HEK293 (cell line): ENCODE measurements around the gene SAMD4A.

Source experiments
- AEBP2 ChIP-seq: fragments of 450-650 bp; formaldehyde crosslinking; IDR thresholded peaks from 2 replicates; pipeline ENCODE4 v1.5.1; 2016; ENCODE audit warnings: missing biosample characterization, missing genetic modification characterization, borderline replicate concordance
- IKZF3 ChIP-seq: fragments of 450-650 bp; IDR thresholded peaks from 2 replicates; pipeline ENCODE4 v1.5.0; 2018; ENCODE audit warnings: missing biosample characterization, mild to moderate bottlenecking, missing genetic modification characterization, moderate library complexity
- KLF10 ChIP-seq: fragments of 450-650 bp; IDR thresholded peaks from 2 replicates; pipeline ENCODE4 v1.5.1; 2018; ENCODE audit warnings: missing biosample characterization, mild to moderate bottlenecking, missing genetic modification characterization
- SETDB1 ChIP-seq: IDR thresholded peaks from one replicate; pipeline ENCODE4 v1.6.1; 2017; ENCODE audit warnings: mild to moderate bottlenecking, low read length, moderate library complexity, mixed read lengths; ENCODE audit not compliant: insufficient read length
- TCF7L2 ChIP-seq: IDR thresholded peaks from 2 replicates; pipeline ENCODE4 v1.6.1; 2011; ENCODE audit warnings: low read depth, mild to moderate bottlenecking, inconsistent platforms, low read length, moderate library complexity, borderline replicate concordance
- TRIM28 ChIP-seq: IDR thresholded peaks from 2 replicates; pipeline ENCODE4 v1.6.1; 2011; ENCODE audit warnings: low read length, control low read depth, borderline replicate concordance
- ZFHX2 ChIP-seq: fragments of 450-650 bp; formaldehyde crosslinking; conservative IDR thresholded peaks from 2 replicates; pipeline ENCODE4 v1.5.1; 2016; ENCODE audit warnings: missing biosample characterization, missing genetic modification characterization
- ZNF488 ChIP-seq: fragments of 450-650 bp; formaldehyde crosslinking; IDR thresholded peaks from 2 replicates; pipeline ENCODE4 v1.5.1; 2016; ENCODE audit warnings: missing biosample characterization, missing genetic modification characterization
- ZNF501 ChIP-seq: fragments of 450-650 bp; formaldehyde crosslinking; IDR thresholded peaks from 2 replicates; pipeline ENCODE4 v1.5.1; 2016; ENCODE audit warnings: missing biosample characterization, missing genetic modification characterization
- ZNF510 ChIP-seq: fragments of 450-650 bp; formaldehyde crosslinking; IDR thresholded peaks from 2 replicates; pipeline ENCODE4 v1.5.1; 2018; ENCODE audit warnings: mild to moderate bottlenecking, missing genetic modification characterization, missing biosample characterization; ENCODE audit not compliant: insufficient replicate concordance
- ZNF544 ChIP-seq: fragments of 450-650 bp; formaldehyde crosslinking; IDR thresholded peaks from 2 replicates; pipeline ENCODE4 v1.5.0; 2017; ENCODE audit warnings: missing biosample characterization, missing genetic modification characterization
- ZNF560 ChIP-seq: fragments of 450-650 bp; formaldehyde crosslinking; IDR thresholded peaks from 2 replicates; pipeline ENCODE4 v1.5.1; 2017; ENCODE audit warnings: missing biosample characterization, missing genetic modification characterization, borderline replicate concordance
- ZNF623 ChIP-seq: fragments of 450-650 bp; formaldehyde crosslinking; IDR thresholded peaks from 2 replicates; pipeline ENCODE4 v1.5.1; 2016; ENCODE audit warnings: missing biosample characterization, missing genetic modification characterization
- ZNF629 ChIP-seq: fragments of 450-650 bp; formaldehyde crosslinking; IDR thresholded peaks from 2 replicates; pipeline ENCODE4 v1.5.1; 2017; ENCODE audit warnings: missing biosample characterization, missing genetic modification characterization
- ZNF701 ChIP-seq: fragments of 450-650 bp; formaldehyde crosslinking; IDR thresholded peaks from 2 replicates; pipeline ENCODE4 v1.5.1; 2016; ENCODE audit warnings: missing biosample characterization, missing genetic modification characterization
- TF ChIP-seq, protein P1 (sequence below): fragments of 450-650 bp; formaldehyde crosslinking; IDR thresholded peaks from 2 replicates; pipeline ENCODE4 v1.5.1; 2016; ENCODE audit warnings: missing biosample characterization, missing genetic modification characterization
- TF ChIP-seq, protein P2 (sequence below): fragments of 450-650 bp; formaldehyde crosslinking; IDR thresholded peaks from 2 replicates; pipeline ENCODE4 v1.5.1; 2016; ENCODE audit warnings: missing biosample characterization, missing genetic modification characterization
- TF ChIP-seq, protein P3 (sequence below): fragments of 450-650 bp; formaldehyde crosslinking; IDR thresholded peaks from 2 replicates; pipeline ENCODE4 v1.5.1; 2016; ENCODE audit warnings: missing biosample characterization, missing genetic modification characterization
- TF ChIP-seq, protein P4 (sequence below): fragments of 450-650 bp; formaldehyde crosslinking; IDR thresholded peaks from 2 replicates; pipeline ENCODE4 v1.5.1; 2016; ENCODE audit warnings: missing biosample characterization, missing genetic modification characterization
- TF ChIP-seq, protein P5 (sequence below): fragments of 450-650 bp; formaldehyde crosslinking; optimal IDR thresholded peaks from 2 replicates; pipeline ENCODE3; 2016; ENCODE audit warnings: missing biosample characterization, mild to moderate bottlenecking, missing genetic modification characterization
- TF ChIP-seq, protein P6 (sequence below): IDR thresholded peaks from 2 replicates; pipeline ENCODE4 v1.6.1; 2011; ENCODE audit warnings: mild to moderate bottlenecking, low read depth, low read length, borderline replicate concordance
- TF ChIP-seq, protein P7 (sequence below): fragments of 450-650 bp; formaldehyde crosslinking; IDR thresholded peaks from 2 replicates; pipeline ENCODE4 v1.5.1; 2017; ENCODE audit warnings: missing biosample characterization, missing genetic modification characterization

The SAMD4A gene

DNA sequence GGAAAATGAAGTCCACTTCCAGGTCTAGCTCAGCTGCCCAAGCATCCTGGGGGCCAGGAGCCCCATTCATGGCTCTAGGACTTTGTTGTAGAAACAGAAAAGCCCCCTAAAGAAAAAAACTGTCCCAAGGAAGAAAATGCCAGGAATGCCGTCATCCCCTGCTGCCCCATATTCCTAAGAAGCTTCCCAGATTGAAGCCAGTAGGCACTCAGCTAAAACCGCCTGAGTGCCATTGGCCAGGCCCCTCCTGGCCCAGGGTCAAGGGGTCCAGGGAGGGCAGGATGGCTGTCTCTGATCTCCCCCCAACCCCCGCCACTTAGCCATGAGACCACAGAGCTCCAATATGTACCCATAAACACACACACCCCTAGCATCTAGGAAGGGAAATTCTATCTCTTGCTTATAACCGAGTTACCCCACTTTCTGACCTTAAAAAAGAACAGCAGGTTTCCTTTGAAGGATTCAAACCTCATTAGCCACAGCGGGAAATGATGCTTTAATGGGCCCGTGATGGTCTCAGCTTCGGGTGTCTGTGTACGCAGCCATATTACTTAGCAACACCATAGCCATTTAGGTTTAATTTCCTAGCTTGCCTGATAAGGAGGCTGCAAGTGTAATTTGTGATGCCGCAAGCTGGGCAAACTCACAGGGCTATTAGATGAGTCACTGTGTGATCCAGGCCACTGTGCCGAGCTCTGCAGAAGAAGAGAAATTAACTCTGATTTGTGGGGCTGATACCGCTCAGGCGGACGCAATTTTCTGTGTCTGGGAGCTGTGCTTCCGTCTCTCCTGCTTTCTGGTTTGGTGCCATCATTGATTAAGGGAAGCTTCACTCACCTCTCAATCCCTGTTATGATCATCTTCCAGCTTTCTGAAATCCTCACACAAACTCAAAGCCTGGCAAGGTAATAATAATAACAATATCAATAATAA, 251.5 kb downstream of the SAMD4A start (continued):
- TF ChIP-seq, protein P1, sequence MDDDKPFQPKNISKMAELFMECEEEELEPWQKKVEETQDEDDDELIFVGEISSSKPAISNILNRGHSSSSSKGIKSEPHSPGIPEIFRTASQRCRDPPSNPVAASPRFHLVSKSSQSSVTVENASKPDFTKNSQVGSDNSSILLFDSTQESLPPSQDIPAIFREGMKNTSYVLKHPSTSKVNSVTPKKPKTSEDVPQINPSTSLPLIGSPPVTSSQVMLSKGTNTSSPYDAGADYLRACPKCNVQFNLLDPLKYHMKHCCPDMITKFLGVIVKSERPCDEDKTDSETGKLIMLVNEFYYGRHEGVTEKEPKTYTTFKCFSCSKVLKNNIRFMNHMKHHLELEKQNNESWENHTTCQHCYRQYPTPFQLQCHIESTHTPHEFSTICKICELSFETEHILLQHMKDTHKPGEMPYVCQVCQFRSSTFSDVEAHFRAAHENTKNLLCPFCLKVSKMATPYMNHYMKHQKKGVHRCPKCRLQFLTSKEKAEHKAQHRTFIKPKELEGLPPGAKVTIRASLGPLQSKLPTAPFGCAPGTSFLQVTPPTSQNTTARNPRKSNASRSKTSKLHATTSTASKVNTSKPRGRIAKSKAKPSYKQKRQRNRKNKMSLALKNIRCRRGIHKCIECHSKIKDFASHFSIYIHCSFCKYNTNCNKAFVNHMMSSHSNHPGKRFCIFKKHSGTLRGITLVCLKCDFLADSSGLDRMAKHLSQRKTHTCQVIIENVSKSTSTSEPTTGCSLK (tag by site-specific recombination), result no peak
- TF ChIP-seq ZNF623 (tag by site-specific recombination) (no peak), ZFHX2 (tag by site-specific recombination) (no peak), ZNF544 (tag by site-specific recombination) (no peak), TRIM28 (peak; percentile 95), KLF10 (no peak), SETDB1 (no peak), ZNF629 (peak; percentile 82), TCF7L2 (peak; percentile 94; the same call in 1 of the 2 replicates), ZNF701 (tag by site-specific recombination) (no peak), ZNF560 (tag by site-specific recombination) (no peak), ZNF488 (no peak), ZNF510 (no peak), ZNF501 (tag by site-specific recombination) (0 out of 2 replicates have a peak, but pooled peaks have one; percentile 16), IKZF3 (tag by site-specific recombination) (peak; percentile 27; the same call in 1 of the 2 replicates), AEBP2 (tag by site-specific recombination) (no peak)
- TF ChIP-seq, protein P2, sequence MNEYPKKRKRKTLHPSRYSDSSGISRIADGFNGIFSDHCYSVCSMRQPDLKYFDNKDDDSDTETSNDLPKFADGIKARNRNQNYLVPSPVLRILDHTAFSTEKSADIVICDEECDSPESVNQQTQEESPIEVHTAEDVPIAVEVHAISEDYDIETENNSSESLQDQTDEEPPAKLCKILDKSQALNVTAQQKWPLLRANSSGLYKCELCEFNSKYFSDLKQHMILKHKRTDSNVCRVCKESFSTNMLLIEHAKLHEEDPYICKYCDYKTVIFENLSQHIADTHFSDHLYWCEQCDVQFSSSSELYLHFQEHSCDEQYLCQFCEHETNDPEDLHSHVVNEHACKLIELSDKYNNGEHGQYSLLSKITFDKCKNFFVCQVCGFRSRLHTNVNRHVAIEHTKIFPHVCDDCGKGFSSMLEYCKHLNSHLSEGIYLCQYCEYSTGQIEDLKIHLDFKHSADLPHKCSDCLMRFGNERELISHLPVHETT (tag by site-specific recombination), result peak; percentile 38; the same call in 1 of the 2 replicates
- TF ChIP-seq, protein P3, sequence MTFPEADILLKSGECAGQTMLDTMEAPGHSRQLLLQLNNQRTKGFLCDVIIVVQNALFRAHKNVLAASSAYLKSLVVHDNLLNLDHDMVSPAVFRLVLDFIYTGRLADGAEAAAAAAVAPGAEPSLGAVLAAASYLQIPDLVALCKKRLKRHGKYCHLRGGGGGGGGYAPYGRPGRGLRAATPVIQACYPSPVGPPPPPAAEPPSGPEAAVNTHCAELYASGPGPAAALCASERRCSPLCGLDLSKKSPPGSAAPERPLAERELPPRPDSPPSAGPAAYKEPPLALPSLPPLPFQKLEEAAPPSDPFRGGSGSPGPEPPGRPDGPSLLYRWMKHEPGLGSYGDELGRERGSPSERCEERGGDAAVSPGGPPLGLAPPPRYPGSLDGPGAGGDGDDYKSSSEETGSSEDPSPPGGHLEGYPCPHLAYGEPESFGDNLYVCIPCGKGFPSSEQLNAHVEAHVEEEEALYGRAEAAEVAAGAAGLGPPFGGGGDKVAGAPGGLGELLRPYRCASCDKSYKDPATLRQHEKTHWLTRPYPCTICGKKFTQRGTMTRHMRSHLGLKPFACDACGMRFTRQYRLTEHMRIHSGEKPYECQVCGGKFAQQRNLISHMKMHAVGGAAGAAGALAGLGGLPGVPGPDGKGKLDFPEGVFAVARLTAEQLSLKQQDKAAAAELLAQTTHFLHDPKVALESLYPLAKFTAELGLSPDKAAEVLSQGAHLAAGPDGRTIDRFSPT (tag by site-specific recombination), result 0 out of 2 replicates have a peak, but pooled peaks have one; percentile 23
- TF ChIP-seq, protein P4, sequence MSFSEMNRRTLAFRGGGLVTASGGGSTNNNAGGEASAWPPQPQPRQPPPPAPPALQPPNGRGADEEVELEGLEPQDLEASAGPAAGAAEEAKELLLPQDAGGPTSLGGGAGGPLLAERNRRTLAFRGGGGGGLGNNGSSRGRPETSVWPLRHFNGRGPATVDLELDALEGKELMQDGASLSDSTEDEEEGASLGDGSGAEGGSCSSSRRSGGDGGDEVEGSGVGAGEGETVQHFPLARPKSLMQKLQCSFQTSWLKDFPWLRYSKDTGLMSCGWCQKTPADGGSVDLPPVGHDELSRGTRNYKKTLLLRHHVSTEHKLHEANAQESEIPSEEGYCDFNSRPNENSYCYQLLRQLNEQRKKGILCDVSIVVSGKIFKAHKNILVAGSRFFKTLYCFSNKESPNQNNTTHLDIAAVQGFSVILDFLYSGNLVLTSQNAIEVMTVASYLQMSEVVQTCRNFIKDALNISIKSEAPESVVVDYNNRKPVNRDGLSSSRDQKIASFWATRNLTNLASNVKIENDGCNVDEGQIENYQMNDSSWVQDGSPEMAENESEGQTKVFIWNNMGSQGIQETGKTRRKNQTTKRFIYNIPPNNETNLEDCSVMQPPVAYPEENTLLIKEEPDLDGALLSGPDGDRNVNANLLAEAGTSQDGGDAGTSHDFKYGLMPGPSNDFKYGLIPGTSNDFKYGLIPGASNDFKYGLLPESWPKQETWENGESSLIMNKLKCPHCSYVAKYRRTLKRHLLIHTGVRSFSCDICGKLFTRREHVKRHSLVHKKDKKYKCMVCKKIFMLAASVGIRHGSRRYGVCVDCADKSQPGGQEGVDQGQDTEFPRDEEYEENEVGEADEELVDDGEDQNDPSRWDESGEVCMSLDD (tag by site-specific recombination), result no peak
- TF ChIP-seq, protein P5, sequence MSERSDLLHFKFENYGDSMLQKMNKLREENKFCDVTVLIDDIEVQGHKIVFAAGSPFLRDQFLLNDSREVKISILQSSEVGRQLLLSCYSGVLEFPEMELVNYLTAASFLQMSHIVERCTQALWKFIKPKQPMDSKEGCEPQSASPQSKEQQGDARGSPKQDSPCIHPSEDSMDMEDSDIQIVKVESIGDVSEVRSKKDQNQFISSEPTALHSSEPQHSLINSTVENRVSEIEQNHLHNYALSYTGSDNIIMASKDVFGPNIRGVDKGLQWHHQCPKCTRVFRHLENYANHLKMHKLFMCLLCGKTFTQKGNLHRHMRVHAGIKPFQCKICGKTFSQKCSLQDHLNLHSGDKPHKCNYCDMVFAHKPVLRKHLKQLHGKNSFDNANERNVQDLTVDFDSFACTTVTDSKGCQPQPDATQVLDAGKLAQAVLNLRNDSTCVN, result no peak
- TF ChIP-seq, protein P6, sequence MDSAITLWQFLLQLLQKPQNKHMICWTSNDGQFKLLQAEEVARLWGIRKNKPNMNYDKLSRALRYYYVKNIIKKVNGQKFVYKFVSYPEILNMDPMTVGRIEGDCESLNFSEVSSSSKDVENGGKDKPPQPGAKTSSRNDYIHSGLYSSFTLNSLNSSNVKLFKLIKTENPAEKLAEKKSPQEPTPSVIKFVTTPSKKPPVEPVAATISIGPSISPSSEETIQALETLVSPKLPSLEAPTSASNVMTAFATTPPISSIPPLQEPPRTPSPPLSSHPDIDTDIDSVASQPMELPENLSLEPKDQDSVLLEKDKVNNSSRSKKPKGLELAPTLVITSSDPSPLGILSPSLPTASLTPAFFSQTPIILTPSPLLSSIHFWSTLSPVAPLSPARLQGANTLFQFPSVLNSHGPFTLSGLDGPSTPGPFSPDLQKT, result no peak
- TF ChIP-seq, protein P7, sequence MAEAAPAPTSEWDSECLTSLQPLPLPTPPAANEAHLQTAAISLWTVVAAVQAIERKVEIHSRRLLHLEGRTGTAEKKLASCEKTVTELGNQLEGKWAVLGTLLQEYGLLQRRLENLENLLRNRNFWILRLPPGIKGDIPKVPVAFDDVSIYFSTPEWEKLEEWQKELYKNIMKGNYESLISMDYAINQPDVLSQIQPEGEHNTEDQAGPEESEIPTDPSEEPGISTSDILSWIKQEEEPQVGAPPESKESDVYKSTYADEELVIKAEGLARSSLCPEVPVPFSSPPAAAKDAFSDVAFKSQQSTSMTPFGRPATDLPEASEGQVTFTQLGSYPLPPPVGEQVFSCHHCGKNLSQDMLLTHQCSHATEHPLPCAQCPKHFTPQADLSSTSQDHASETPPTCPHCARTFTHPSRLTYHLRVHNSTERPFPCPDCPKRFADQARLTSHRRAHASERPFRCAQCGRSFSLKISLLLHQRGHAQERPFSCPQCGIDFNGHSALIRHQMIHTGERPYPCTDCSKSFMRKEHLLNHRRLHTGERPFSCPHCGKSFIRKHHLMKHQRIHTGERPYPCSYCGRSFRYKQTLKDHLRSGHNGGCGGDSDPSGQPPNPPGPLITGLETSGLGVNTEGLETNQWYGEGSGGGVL (tag by site-specific recombination), result no peak
